HepG2 (cell line): ENCODE results near the gene ATRNL1. TPM values are rescaled to one million over a fixed set of nuclear protein-coding genes. Genes with fewer than 3 reads are reported as not detected.

Source experiments
- ATAC-seq: fragments of 200-7000 bp; cut with Tn5 transposase; 3 replicates; pipeline ENCODE4 v1.9.1; 2020; ENCODE audit warnings: mild to moderate bottlenecking, moderate library complexity
- BruUV-seq: library from RNA; stranded (reverse); fragments of 400-500 nt; replicated peaks from 2 replicates; lab custom pipeline; 2021; lab: Mats Ljungman, UMichigan
- CTCF ChIA-PET: fragments of 300-600 bp; formaldehyde crosslinking; extraction: SDS; loops from one replicate; lab custom pipeline; 2021; ENCODE audit warnings: low total read pairs, inconsistent platforms, low intra/inter-chr PET ratio; lab: Yijun Ruan, JAX
- POLR2A ChIA-PET: fragments of 350-600 bp; sonication (Branson Sonifier 250); formaldehyde crosslinking; loops from one replicate; lab custom pipeline; 2020; ENCODE audit warnings: antibody characterized with exemption, inconsistent platforms; lab: Yijun Ruan, JAX
- DNase-seq: peaks from one replicate; pipeline ENCODE4 v3.0.0-alpha.2; 2015; ENCODE audit warnings: low spot score
- FAIRE-seq: peaks from 3 replicates; lab custom pipeline; 2011; peaks lifted over from hg19 to GRCh38; lab: Jason Lieb, UNC
- H2AFZ ChIP-seq: one replicate; pipeline ENCODE4 v1.6.1; 2011; ENCODE audit warnings: low read length, inconsistent platforms
- H3K27ac ChIP-seq: fragments of 300-600 bp; 3 replicates; pipeline ENCODE4 v1.8.0; 2011; ENCODE audit warnings: mixed run types, mild to moderate bottlenecking, mixed read lengths, low read length, inconsistent platforms; ENCODE audit not compliant: insufficient read depth; ENCODE audit errors: extremely low read length
- H3K27me3 ChIP-seq, 2 experiments: fragments of 200-600 bp in 1 of 2; 2 replicates in 1 of 2; 3 replicates in 1 of 2; pipeline versions ENCODE4 v1.6.0 to v1.8.0; 2011; ENCODE audit warnings: low read length in 2 of 2, mild to moderate bottlenecking in 2 of 2, moderate library complexity in 2 of 2, inconsistent platforms in 1 of 2; ENCODE audit not compliant: insufficient read depth in 2 of 2, control insufficient read depth in 1 of 2
- H3K36me3 ChIP-seq, 2 experiments: fragments of 200-600 bp in 1 of 2; replicated peaks in 1 of 2; 2 replicates in 1 of 2; 3 replicates in 1 of 2; pipeline versions ENCODE4 v1.5.1 to v1.8.0; 2011; ENCODE audit warnings: low read length in 2 of 2, inconsistent platforms in 1 of 2; ENCODE audit not compliant: insufficient read depth in 2 of 2, control insufficient read depth in 1 of 2
- H3K4me1 ChIP-seq: 2 replicates; pipeline ENCODE4 v1.5.1; 2012; ENCODE audit warnings: low read length, inconsistent platforms; ENCODE audit not compliant: insufficient read depth
- H3K4me2 ChIP-seq: 2 replicates; pipeline ENCODE4 v1.6.0; 2011; ENCODE audit warnings: low read depth, low read length, inconsistent platforms
- H3K4me3 ChIP-seq, 3 experiments: fragments of 200-600 bp in 1 of 3; sonication (generic), shearing (Covaris generic) in 1 of 3; replicated peaks in 1 of 3; 2 replicates each; pipeline ENCODE4 v1.5.1; 2011 to 2016; ENCODE audit warnings: low read length in 3 of 3, inconsistent platforms in 2 of 3, low read depth in 2 of 3, mild to moderate bottlenecking in 2 of 3, control low read depth in 1 of 3, mixed read lengths in 1 of 3; ENCODE audit not compliant: insufficient read depth in 1 of 3
- H3K79me2 ChIP-seq: one replicate; pipeline ENCODE4 v1.6.1; 2011; ENCODE audit warnings: low read length, inconsistent platforms; ENCODE audit not compliant: insufficient read depth
- H3K9ac ChIP-seq: 2 replicates; pipeline ENCODE4 v1.6.0; 2011; ENCODE audit warnings: mild to moderate bottlenecking, low read depth, low read length, inconsistent platforms; ENCODE audit not compliant: insufficient read depth
- H3K9me3 ChIP-seq: 2 replicates; pipeline ENCODE4 v1.5.1; 2012; ENCODE audit warnings: mild to moderate bottlenecking, low read length
- H4K20me1 ChIP-seq: 2 replicates; pipeline ENCODE4 v1.6.0; 2011; ENCODE audit warnings: inconsistent platforms, mild to moderate bottlenecking, low read length, moderate library complexity; ENCODE audit not compliant: insufficient read depth
- ATF1 ChIP-seq: IDR thresholded peaks from 2 replicates; pipeline ENCODE4 v1.6.1; 2016; ENCODE audit warnings: mild to moderate bottlenecking, control low read depth
- FOXK1 ChIP-seq: sonication (generic); formaldehyde crosslinking; IDR thresholded peaks from 2 replicates; pipeline ENCODE4 v1.4.0; 2020; ENCODE audit warnings: low read depth, missing genetic modification reagents, borderline replicate concordance
- GRHL1 ChIP-seq: sonication (generic); formaldehyde crosslinking; conservative IDR thresholded peaks from 2 replicates; pipeline ENCODE4 v1.8.0; 2022; ENCODE audit warnings: missing genetic modification reagents
- HOMEZ ChIP-seq: IDR thresholded peaks from 2 replicates; pipeline ENCODE4 v1.6.1; 2016; ENCODE audit warnings: low read depth
- IRF9 ChIP-seq: sonication (generic); formaldehyde crosslinking; IDR thresholded peaks from 2 replicates; pipeline ENCODE4 v1.8.0; 2022; ENCODE audit warnings: missing genetic modification reagents, mild to moderate bottlenecking, borderline replicate concordance
- MAFF ChIP-seq: IDR thresholded peaks from 2 replicates; pipeline ENCODE4 v1.6.1; 2011; ENCODE audit warnings: low read depth, low read length, improper control_type of control experiment
- MIER2 ChIP-seq: IDR thresholded peaks from 2 replicates; pipeline ENCODE4 v1.6.1; 2016; ENCODE audit warnings: missing biosample characterization, missing genetic modification reagents
- MTA3 ChIP-seq: sonication (generic); formaldehyde crosslinking; IDR thresholded peaks from 2 replicates; pipeline ENCODE4 v1.4.0; 2020; ENCODE audit warnings: missing genetic modification reagents
- NFRKB ChIP-seq: fragments of 450-650 bp; IDR thresholded peaks from 2 replicates; pipeline ENCODE4 v1.6.1; 2017
- PPARG ChIP-seq: conservative IDR thresholded peaks from 2 replicates; pipeline ENCODE4 v1.6.1; 2016; ENCODE audit warnings: missing biosample characterization, missing genetic modification reagents
- UBTF ChIP-seq: sonication (generic); formaldehyde crosslinking; IDR thresholded peaks from 2 replicates; pipeline ENCODE4 v1.4.0; 2020; ENCODE audit warnings: mild to moderate bottlenecking, missing genetic modification reagents
- ZNF138 ChIP-seq: sonication (generic); formaldehyde crosslinking; IDR thresholded peaks from 2 replicates; pipeline ENCODE4 v1.5.0; 2020; ENCODE audit warnings: mild to moderate bottlenecking, low read depth, missing genetic modification reagents
- ZNF326 ChIP-seq: sonication (generic); formaldehyde crosslinking; IDR thresholded peaks from 2 replicates; pipeline ENCODE4 v1.4.0; 2020; ENCODE audit warnings: missing genetic modification reagents, borderline replicate concordance
- ZNF414 ChIP-seq: sonication (generic); formaldehyde crosslinking; IDR thresholded peaks from 2 replicates; pipeline ENCODE4 v1.5.0; 2020; ENCODE audit warnings: missing genetic modification reagents
- ZNF552 ChIP-seq: sonication (generic); formaldehyde crosslinking; IDR thresholded peaks from 2 replicates; pipeline ENCODE4 v1.9.0; 2022; ENCODE audit warnings: missing genetic modification reagents, mild to moderate bottlenecking, borderline replicate concordance
- ZNF607 ChIP-seq: sonication (generic); formaldehyde crosslinking; IDR thresholded peaks from 2 replicates; pipeline ENCODE4 v1.5.1; 2020; ENCODE audit warnings: missing genetic modification reagents, mild to moderate bottlenecking, borderline replicate concordance
- WGBS: methylation state at CpG from one replicate; pipeline ENCODE4 v1.1.6; 2017; ENCODE audit warnings: low lambda C conversion rate; 5-methylcytosine and 5-hydroxymethylcytosine counted together
- in situ Hi-C: cut with HindIII; loops from 2 replicates; pipeline ENCODE4 v1.10.0; 2017; ENCODE audit warnings: low pct_unique_long_range_greater_than_20kb; ENCODE audit not compliant: extremely low pct_ligation_motif_present
- intact Hi-C: fragments of 100-400 bp; cut with micrococcal nuclease; formaldehyde crosslinking; loops from one replicate; pipeline ENCODE4 v1.10.0; 2022; ENCODE audit not compliant: unreplicated experiment
- polyA plus RNA-seq, 8 experiments: library from polyadenylated mRNA; depleted of rRNA in 3 of 8; stranded (reverse) in 7 of 8; unstranded in 1 of 8; fragments of >200 nt; fragmentation: Illumina TruSeq in 4 of 8; extraction: Trizol in 4 of 8; gene quantifications; 2 replicates each; pipeline versions ENCODE4 v1.2.1 to v1.2.3, GENCODE V29; 2011 to 2016; ENCODE audit warnings: low read depth in 4 of 8, missing spikeins in 1 of 8, mixed read lengths in 1 of 8; ENCODE audit not compliant: insufficient read depth in 1 of 8
- total RNA-seq, 5 experiments: library from RNA; depleted of rRNA; stranded (reverse); fragments of >200 nt; fragmentation: Illumina TruSeq; extraction: Trizol; gene quantifications; 2 replicates each; pipeline ENCODE4 v1.2.3, GENCODE V29; 2016; ENCODE audit warnings: low read depth in 1 of 5

Gene ATRNL1
- total and polyA plus RNA-seq, 2 of the 13 experiments (the other 11 are each of a cell fraction or from before 2014, with no cell fraction given) = 0.04 TPM; not detected in 1

- no peak for TF ChIP-seq UBTF (CRISPR knock-in tag)
- TF ChIP-seq ZNF552 = no peak
- no peak for TF ChIP-seq ZNF414 (CRISPR knock-in tag)
These were observed 810.0 kb downstream of the ATRNL1 start (continued) for GRCh38 chr10:115903207-115903606.

- no peak overlapping the region for H2AFZ ChIP-seq
- intact Hi-C loops = no loop called here
- ATAC-seq = no peak
- CTCF ChIA-PET = no interaction called here
- no peak overlapping the region for H3K27ac ChIP-seq
- TF ChIP-seq FOXK1 (CRISPR knock-in tag) (no peak), ZNF138 (CRISPR knock-in tag) (no peak), MAFF (no peak), IRF9 (CRISPR knock-in tag) (no peak), GRHL1 (CRISPR knock-in tag) (no peak), ATF1 (CRISPR knock-in tag) (no peak), MTA3 (CRISPR knock-in tag) (no peak), PPARG (CRISPR knock-in tag) (no peak), NFRKB (no peak), ZNF607 (CRISPR knock-in tag) (no peak), HOMEZ (CRISPR knock-in tag) (no peak), MIER2 (CRISPR knock-in tag) (no peak), ZNF326 (CRISPR knock-in tag) (no peak)
- TF ChIP-seq, all 625 proteins: peak for 0
- Histone ChIP-seq H3K4me3 (no peak overlapping the region), H4K20me1 (no peaks in the 10 kb centered on the region), H3K4me2 (no peak overlapping the region), H3K36me3 (no peaks in the 10 kb centered on the region), H3K9me3 (no peaks in the 10 kb centered on the region), H3K9ac (no peak overlapping the region), H3K79me2 (no peaks in the 10 kb centered on the region), H3K4me1 (no peaks in the 10 kb centered on the region), H3K27me3 (no peaks in the 10 kb centered on the region)
- no peak for DNase-seq
- BruUV-seq = no TSS peak
- POLR2A ChIA-PET = no interaction called here
- in situ Hi-C loops = no loop called here
- 32% methylated on average over 3 of the region's 3 CpGs for WGBS
- FAIRE-seq = no peak
These were observed 810.7 kb downstream of the ATRNL1 start for GRCh38 chr10:115903845-115904244.
